HG02885 (cell line): ENCODE measurements around the gene MFAP3L.
A peak's percentile ranks its signal among the peaks of the same experiment; 100 is the strongest.

ENCODE experiments used
- ATAC-seq: cut with Tn5 transposase; IDR thresholded peaks from one replicate; pipeline ENCODE4 v1.9.1; 2021; ENCODE audit warnings: mild to moderate bottlenecking; ENCODE audit not compliant: unreplicated experiment, poor library complexity

The MFAP3L gene

DNA sequence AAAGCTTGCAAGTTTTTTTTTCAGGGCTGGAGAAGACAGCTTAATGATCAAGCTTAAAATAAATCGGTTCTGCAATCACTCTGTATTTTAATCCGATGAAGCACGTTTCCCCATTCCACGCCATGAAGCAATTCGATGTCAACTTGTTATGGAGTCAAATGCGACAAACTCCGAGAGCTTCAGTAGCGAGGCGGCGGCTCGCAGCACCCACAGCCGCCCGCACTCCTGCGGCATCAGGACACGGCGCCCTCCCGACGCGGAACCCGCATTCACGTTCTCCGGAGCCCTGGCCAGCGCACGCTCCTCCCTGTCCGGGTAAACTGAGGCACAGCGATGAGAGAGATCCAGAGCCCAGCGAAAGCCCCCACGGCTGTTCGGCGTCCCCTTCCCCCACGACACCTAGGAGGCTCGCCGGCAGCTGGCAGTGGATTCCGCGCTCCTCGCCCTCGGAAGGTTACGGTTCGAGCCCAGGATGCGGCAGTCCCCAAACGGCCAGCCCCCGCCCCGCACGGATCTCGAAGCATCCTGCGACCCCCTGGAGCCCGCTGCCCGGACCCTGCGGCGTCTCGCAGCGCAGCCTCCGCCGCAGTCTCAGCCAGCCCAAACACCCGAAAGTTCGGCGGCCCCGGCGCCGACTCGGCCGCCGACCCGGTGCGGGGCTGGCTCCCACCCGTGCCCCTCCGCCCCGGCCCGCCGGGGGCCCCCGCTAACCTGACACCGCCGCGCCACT, 507 bp downstream of the MFAP3L start:
- ATAC-seq = no peak

DNA sequence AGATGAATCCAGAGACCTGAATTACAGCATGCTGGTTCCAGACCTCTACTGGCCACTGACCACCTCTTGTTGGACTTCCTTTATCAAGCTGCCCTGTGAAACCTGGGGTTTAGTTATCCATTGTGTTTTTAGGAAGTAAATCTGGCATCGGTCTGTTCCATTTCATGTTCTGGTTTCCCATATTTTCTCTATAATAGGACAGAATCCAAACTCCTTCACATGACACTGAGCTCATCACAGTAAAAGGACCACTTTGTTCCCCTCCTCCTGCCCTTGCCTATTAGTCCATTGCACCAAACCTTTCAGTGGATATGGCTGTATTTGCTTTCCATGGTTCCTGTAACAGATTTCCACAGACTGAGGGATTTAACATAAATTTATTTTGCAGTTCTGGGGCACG, 4.0 kb downstream of the MFAP3L start:
- ATAC-seq = no peak

DNA sequence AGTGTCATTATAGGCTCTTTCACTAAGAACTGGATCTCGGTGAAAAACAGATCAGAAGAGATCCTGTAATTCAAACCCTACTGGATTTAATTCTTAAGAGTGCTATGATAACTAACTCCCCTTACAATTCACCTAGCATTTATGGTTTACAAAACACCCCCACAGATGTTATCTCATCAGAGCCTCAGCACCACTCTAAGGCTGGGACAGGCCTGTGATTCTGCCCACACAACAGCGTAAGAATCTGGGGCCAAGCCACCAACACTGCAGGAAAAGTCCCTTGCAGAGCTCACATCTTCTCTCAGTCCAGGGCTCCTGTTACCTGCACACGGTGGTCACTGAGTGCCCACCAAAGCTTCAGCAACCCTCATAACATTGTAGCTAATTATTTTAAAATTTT, 8.9 kb downstream of the MFAP3L start:
- no peak for ATAC-seq

DNA sequence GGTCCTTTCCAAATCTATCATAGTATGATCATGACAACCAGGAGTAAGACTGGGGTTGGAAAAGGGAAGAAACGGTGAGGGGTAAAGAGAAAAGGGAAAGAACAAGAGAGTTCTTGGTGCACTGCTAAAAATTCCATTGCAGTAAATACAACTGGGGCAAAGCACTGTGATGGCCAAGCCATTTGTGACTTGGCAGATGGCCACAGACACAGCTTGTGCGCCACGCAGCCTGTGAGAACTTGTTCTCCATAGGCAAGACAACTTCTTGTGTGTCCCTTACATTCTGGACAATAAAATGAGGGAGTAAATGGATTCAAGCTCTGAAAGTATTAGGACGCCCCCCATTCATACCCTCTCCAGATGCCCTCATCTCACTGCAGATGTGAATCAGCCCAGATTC, 10.9 kb downstream of the MFAP3L start:
- ATAC-seq = no peak

DNA sequence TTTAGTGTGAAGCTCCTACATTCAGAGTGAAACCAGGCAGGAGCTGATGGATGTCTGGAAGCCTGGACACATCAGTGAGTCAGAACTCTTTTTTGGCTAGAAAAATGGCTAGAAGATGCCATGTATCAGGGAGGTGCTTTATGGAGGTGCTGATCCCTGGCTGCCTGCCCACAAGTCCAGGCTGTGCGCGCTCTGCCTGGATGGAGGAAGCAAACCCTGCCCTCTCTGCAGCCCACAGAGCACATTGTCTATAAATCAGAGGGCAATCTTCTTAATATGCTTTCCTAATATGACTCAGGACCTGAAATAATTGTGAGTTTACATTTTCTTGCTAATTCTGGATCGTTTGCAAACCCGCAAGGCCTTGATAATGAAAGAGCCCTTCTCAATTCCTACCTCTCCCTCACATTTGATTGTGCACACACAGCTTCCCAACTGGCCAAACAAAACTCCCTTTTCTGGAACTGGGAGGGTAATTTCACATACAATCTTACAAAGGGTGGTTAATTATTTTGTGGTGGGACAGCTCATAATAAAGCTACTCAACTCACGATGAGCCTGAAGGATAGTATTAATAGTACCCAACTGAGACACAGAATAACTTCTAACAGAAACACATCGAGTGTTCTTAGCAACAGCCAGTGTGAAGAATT, 11.7 kb downstream of the MFAP3L start:
- ATAC-seq = no peak

DNA sequence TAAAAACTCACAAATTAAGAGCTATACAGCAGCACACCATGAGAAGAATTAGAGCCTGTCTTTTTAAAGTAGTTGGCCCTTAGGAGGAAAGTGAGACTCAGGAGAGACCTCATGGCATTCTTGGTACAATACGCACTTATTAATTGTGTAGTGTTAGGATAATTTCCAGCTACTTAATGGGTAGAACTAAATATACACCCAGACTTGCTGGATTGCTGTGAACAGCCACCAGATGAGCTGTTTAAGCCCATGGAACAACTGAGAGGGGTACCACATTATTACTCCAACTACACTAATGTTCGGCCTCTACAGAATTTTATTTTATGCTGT, 13.6 kb downstream of the MFAP3L start:
- ATAC-seq = no peak

DNA sequence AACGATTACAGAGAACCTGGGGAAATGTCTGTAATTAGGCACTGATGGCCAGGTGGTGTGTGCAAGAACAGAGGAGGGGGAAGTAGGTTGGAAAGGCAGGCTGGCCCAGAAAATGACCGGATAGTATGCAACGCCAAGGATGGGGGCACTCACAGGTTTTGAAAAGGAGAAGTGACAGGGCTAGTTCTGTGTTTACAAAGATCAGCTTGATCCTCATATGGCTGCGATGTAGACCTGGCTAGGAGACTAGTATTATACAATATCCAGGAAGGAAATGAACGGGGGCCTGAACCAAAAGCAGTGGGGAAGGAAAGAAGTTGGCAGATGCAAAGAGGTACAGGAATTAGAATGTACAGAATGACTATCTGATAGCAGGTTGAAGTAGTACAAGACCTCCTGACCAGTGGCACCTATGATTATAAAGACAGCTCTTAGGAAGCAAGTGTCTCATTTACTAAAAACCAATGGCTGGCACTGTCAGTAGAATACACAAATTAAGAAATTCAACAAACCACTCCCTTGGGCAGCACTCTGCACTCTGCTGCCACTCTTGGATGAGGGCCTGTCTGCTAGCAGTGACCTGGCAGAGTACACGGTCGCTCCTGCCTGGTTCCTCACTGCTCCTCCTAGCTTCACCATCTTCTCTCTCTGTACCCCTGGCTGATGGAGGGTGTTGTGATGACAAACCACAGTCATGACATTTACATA, 14.1 kb downstream of the MFAP3L start:
- no peak for ATAC-seq

DNA sequence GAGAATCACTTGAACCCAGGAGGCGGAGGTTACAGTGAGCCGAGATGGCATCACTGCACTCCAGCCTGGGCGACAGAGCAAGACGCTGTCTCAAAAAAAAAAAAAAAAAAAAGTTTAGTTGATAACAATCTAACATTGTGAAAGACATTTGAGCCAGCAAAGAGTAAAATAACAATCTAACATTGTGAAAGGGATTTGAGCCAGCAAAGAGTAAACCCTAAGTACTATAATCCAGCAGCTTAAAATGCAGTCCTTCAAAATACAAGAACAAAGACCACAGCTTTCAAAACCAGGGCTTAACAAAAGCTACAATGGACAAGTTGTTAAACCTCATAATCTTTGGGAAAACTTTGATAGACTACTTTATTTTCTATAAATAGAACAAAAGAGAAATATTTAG, 16.9 kb downstream of the MFAP3L start:
- no peak for ATAC-seq

DNA sequence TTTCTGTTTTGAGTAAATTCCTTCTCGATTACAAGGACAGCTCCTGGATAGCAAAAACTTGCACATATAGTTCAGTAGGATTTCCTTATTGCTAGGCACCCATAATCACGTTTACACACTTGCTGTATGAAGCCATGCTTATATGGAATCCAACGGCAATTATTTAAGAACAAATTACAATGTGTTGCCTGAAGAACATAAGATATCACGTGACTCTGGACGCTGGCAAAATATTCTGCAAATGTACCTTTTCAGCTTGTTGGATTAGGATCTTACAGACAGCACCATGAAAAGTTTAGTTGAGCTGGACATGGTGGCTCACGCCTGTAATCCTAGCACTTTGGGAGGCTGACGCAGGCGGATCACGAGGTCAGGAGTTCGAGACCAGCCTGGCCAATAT, 17.4 kb downstream of the MFAP3L start:
- ATAC-seq = no peak

DNA sequence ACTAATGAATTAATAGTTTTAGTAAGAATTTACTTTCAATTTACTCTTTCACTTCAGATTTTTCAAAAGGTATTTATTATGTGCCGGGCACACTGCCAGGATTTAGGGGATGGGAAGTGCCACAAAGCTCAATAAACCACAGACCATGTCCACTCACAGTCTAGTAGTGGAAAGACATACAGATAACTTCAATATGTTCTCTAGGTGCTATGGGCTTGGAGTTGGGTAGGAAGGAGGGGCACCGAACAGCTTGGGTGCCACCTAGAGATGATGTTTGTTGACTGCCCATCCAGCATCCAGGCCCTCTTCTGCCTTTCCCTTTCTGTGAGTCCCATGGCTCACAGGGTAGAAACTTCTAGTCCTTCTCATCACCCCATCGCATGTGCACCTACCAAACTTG, 17.8 kb downstream of the MFAP3L start:
- ATAC-seq = peak; percentile 52

DNA sequence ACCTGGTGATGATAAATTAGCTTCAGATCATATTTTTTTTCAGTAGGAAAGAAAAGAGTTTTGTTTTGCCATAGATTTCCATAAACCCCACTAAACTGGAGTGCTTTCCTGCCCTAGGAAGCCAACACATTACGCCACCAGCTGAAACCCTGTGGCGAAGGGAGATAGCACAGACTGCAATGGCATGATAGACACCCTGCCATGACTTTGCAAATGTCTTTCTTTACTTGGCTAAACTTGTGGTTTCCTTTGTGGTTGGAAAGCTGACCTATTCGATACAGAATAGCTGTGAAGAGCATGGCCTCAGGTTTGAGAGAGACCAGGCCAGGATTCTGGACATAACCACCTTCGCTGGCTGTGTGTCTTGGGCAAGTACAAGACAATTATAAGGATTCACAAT, 19.1 kb downstream of the MFAP3L start:
- no peak for ATAC-seq

DNA sequence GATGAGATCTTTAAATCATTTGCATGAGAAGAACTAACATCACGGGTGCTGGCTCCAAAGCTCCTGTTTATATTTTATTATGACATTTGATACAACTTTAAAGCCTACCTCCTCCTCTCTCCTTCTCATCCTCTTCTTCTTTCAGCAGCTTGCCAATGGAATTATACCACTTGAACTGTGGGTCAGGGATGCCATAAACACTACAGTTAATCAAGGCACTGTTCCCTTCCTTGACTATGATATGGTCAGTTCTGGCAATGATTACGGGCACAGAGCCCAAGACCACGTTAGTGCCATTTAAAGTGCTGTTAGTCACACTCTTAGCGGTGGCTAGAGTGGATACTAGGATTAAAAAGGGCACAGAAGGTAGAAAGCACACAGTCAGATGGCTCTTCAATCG, 20.7 kb downstream of the MFAP3L start:
- ATAC-seq = no peak

DNA sequence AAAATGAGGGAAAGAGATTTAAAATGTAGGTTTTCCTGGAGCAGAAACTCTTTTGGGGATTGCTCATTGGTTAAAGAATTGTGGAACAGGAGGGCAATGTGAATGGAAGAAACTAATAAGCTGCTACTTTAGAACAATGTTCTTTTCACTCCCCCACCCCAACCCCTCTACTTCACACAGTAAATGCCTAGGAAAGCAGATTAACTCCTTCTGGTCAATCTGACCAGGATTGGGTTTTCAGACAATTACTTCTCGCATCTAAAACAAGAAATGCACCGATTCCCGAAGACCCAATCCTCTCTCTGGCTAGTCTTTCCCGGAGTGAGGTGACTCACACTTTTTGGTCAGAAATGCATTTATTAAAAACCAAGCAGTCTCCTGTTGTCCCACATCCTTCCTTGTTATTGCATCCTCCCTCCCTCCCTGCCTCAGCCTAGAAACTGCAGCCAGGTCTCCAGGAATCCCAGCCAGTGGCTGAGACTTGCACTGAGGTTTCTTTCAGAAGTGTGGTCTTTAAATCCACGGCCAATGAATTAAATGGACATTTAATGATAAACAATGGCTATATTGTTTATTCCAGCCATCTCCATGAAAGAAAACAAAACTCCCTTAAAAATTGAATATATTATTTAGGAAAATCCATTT, 21.4 kb downstream of the MFAP3L start:
- no peak for ATAC-seq

DNA sequence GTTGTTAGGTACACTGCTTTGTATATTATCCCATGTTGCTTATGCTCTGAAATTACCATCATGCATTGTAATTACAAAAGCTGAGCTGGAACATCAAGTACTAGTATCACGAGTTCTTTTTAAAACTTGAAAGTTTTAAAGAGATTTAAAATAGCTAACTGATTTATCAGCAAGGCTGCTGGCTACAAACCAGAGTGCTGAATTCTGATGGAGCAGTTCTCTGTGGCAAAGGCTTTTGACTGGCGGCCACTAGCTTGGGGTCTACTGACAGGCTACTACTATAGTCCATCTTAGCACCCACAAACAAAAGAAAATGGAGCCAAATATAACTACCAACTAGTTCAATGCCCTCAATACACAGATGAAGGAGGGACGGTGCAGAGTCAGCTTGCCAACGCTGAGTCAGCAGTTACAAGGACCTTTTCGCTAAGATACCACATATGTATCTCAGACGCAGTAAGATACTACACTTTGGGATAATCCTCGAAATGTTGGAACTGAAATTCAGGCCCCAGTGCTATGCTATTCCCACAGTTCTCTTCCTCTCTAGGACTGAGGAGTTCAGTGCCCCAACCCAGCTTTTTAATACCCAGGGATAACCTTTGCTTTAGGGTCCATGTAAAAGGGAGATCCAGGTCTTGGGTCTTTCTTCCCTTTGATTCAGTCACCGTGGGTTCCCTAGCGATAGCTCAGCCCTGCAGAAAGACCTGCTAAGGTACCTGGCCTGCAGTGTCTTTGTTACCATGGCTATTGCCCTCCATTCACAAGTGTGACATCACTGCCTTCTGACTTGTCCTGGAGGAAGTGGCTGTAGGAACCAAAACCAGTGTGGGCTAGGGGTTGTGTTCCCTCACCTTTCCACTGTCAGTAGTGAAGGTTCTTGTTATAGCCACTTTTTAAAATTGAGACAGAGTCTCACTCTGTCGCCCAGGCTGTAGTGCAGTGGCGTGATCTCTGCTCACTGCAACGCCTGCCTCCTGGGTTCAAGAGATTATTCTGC, 22.8 kb downstream of the MFAP3L start:
- ATAC-seq = no peak

DNA sequence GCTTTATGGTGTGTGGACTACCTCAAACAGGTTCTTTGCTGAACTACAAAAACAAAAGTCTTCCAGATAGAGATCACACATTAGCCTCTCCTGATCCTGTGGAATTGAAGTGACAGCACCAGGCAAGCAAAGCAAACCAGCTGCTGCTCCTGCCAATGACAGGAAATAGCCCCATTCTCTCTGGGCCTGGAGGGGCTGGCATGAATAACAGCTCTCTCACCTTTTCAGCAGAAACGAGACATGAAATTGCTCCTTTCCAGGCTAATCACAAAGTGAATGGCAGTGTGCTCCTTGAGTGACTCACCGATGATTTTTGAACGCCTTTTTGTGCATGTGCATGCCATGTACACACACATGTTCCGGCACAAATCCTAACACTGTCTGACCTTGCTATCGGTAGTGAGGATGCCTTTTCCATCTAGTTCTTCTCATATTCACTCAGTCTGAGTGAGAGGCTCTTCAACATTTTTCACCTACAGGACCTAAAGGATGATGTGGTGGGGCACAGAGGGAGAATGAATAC, 24.4 kb downstream of the MFAP3L start:
- ATAC-seq = no peak

DNA sequence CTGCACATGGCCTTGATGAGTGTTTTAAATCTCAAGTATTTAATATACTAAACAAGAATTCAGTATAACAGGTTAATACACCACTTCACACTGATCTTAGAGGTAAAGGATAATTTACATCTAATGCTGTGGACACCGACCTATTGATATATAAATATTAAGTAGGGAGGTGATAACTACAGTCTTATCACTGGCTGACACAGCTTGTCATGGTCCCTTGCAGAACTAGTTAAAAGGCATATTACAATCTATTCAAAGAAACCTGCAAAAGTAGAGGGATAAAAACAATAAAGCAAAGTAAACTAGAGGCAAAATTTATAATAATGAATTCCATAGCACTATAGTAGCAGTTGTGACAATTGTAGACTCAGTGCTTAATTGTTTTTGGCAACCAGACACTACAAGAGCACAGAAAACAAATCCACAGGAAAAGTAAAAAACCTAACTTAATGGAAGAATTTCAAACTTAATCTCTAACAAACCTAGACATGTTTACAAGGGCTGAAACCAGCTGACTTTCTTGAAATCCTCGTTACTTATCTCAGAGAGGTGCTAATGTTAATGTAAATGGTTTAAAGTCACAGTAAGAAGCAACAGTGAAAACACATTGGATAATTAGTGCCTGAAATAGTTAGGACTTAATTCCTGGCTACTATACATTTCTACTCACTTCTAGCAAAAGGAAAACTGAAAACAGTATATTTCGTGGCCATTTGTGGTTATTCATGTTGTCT, 25.0 kb downstream of the MFAP3L start:
- ATAC-seq = no peak

DNA sequence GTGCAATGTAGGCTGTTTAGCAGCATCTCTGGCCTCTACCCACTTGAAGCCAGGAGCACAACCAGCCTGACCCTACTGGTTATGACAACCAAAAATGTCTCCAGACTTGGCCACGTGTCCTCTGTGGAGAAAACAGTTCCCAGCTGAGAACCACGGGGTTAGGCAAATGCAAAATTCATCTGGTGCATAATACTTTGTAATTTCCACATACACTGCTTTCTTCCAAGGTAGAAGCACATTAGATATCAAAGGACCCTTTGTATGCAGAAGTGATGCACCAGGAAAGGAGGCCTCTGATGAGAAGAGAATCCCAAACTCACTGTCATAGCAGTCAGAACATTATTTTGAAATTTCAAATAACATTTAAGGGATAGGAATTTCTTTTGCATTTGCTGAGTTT, 26.3 kb downstream of the MFAP3L start:
- no peak for ATAC-seq

DNA sequence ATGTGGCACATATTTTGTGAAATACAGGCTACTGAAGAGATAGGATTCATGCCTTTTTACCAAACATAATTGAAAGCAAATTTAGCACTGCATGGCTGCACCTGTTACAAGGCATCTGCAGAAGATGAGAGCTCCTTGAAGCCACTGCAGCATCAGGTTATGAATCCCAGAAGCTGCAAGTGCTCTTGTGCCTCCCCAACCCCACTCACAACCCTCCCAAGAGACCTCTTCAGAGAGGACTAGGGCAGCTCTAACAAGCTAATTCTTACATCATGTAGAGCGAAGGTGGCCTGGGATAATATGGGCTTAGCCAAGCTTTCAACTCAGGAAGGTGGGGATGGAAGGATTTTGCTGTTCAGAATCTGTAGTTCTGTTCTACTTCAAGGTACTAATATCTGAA, 27.2 kb downstream of the MFAP3L start:
- no peak for ATAC-seq
